OCI-LY7 (cell line): Measurements from ENCODE around the gene TIRAP.

Experiments
- CTCF ChIP-seq: fragments of 200-600 bp; sonication (generic); conservative IDR thresholded peaks from 2 replicates; pipeline ENCODE4 v1.5.1; 2014; ENCODE audit warnings: mild to moderate bottlenecking, antibody characterized with exemption, low read length, moderate library complexity, mixed read lengths
- EZH2phosphoT487 ChIP-seq: fragments of 200-600 bp; sonication (generic); IDR thresholded peaks from 2 replicates; pipeline ENCODE4 v1.6.1; 2018; ENCODE audit warnings: low read depth, borderline replicate concordance, mild to moderate bottlenecking, mixed run types, antibody characterized with exemption, low read length, moderate library complexity, mixed read lengths

GRCh38 chr11:126331286-126331685 lies 48.4 kb downstream of the TIRAP start:
- TF ChIP-seq CTCF: no peak
- no peak for TF ChIP-seq EZH2phosphoT487
